ENCODE results near the gene ZNF124.
"Not testable (repeated sequence)": the region's sequence is repeated elsewhere in the genome, so short reads cannot be mapped to it uniquely, and the experiment has no call there.

The ZNF124 gene

GRCh38 chr1:247171443-247171842 lies 377 bp downstream of the ZNF124 start:
- not testable (repeated sequence) for DNase-seq

- DNase-seq: no peak
Observed at GRCh38 chr1:247165674-247166073, 6.1 kb downstream of the ZNF124 start.

GRCh38 chr1:247164694-247165093 lies 7.1 kb downstream of the ZNF124 start:
- DNase-seq: no peak

- no peak for DNase-seq
Observed at GRCh38 chr1:247156787-247157232, 15.0 kb downstream of the ZNF124 start.

- DNase-seq: no peak
Observed at GRCh38 chr1:247147781-247148180, 24.0 kb downstream of the ZNF124 start.

- DNase-seq: not testable (repeated sequence)
Observed at GRCh38 chr1:247147120-247147519, 24.7 kb downstream of the ZNF124 start.

GRCh38 chr1:247146671-247147070 lies 25.1 kb downstream of the ZNF124 start:
- no peak for DNase-seq

- DNase-seq: no peak
Observed at GRCh38 chr1:247145279-247145678, 26.5 kb downstream of the ZNF124 start.

GRCh38 chr1:247139557-247139956 lies 32.3 kb downstream of the ZNF124 start:
- DNase-seq: not testable (repeated sequence)

GRCh38 chr1:247131236-247131635 lies 40.6 kb downstream of the ZNF124 start:
- DNase-seq: no peak

- not testable (repeated sequence) for DNase-seq
Observed at GRCh38 chr1:247127519-247128282, 44.1 kb downstream of the ZNF124 start.

- not testable (repeated sequence) for DNase-seq
Observed at GRCh38 chr1:247126601-247127000, 45.2 kb downstream of the ZNF124 start.

GRCh38 chr1:247126166-247126565 lies 45.7 kb downstream of the ZNF124 start:
- not testable (repeated sequence) for DNase-seq

GRCh38 chr1:247121382-247121781 lies 50.4 kb downstream of the ZNF124 start:
- DNase-seq: no peak

- not testable (repeated sequence) for DNase-seq
Observed at GRCh38 chr1:247120408-247120668, 51.5 kb downstream of the ZNF124 start.

GRCh38 chr1:247119600-247120407 lies 52.0 kb downstream of the ZNF124 start:
- no peak for DNase-seq

- peak in 1 of 2 experiments; percentile 16 for DNase-seq
Observed at GRCh38 chr1:247118946-247119446, 52.8 kb downstream of the ZNF124 start.

- no peak for DNase-seq
Observed at GRCh38 chr1:247115545-247115944, 56.3 kb downstream of the ZNF124 start.

- DNase-seq: no peak
Observed at GRCh38 chr1:247115141-247115510, 56.7 kb downstream of the ZNF124 start.

GRCh38 chr1:247114351-247115140 lies 57.3 kb downstream of the ZNF124 start:
- no peak for DNase-seq

GRCh38 chr1:247113733-247114271 lies 58.0 kb downstream of the ZNF124 start:
- no peak for DNase-seq

GRCh38 chr1:247113094-247113497 lies 58.7 kb downstream of the ZNF124 start:
- no peak for DNase-seq

- no peak for DNase-seq
Observed at GRCh38 chr1:247112479-247112781, 59.4 kb downstream of the ZNF124 start.

Measured in activated CD4-positive, alpha-beta T cell treated with anti-CD3 and anti-CD28 coated beads, Interleukin-2, amount 50 U/mL, for 4 hours (primary cell).